NCI-H1417 treated with DMSO at 0.1 percent for 48 hours (cell line): ENCODE data around the gene ETV4.

Source experiments
- DNase-seq: peaks from one replicate; lab custom pipeline; 2025; lab: John Stamatoyannopoulos, UW

ETV4 gene

GRCh38 chr17:43543771-43544575 lies 2.2 kb downstream of the ETV4 start:
- DNase-seq, result no peak

- no peak for DNase-seq
These were observed 2.8 kb downstream of the ETV4 start for GRCh38 chr17:43543300-43543699.

GRCh38 chr17:43542859-43543258 lies 3.3 kb downstream of the ETV4 start:
- no peak for DNase-seq

- no peak for DNase-seq
These were observed 5.1 kb downstream of the ETV4 start for GRCh38 chr17:43540821-43541674.

- DNase-seq, result no peak
These were observed 9.7 kb downstream of the ETV4 start for GRCh38 chr17:43536236-43536992.

GRCh38 chr17:43534909-43535308 lies 11.2 kb downstream of the ETV4 start:
- no peak for DNase-seq

GRCh38 chr17:43533699-43534098 lies 12.4 kb downstream of the ETV4 start:
- DNase-seq, result no peak

GRCh38 chr17:43532581-43532980 lies 13.6 kb downstream of the ETV4 start:
- DNase-seq, result no peak

GRCh38 chr17:43531955-43532354 lies 14.2 kb downstream of the ETV4 start:
- DNase-seq, result no peak

GRCh38 chr17:43531082-43531378 lies 15.1 kb downstream of the ETV4 start:
- DNase-seq, result no peak

- DNase-seq, result no peak
These were observed 15.7 kb downstream of the ETV4 start for GRCh38 chr17:43530288-43531081.

- no peak for DNase-seq
These were observed 16.2 kb downstream of the ETV4 start for GRCh38 chr17:43529947-43530287.

GRCh38 chr17:43528988-43529814 lies 16.9 kb downstream of the ETV4 start:
- no peak for DNase-seq

GRCh38 chr17:43528319-43528987 lies 17.7 kb downstream of the ETV4 start:
- DNase-seq, result no peak

- DNase-seq, result no peak
These were observed 19.1 kb downstream of the ETV4 start for GRCh38 chr17:43526886-43527648.

GRCh38 chr17:43524945-43525575 lies 21.1 kb downstream of the ETV4 start:
- DNase-seq, result no peak

- no peak for DNase-seq
These were observed 24.8 kb downstream of the ETV4 start for GRCh38 chr17:43521389-43521788.

- DNase-seq, result no peak
These were observed 28.3 kb downstream of the ETV4 start for GRCh38 chr17:43517615-43518386.
